Myometrial cell (primary cell): ENCODE data around the gene TNXB. TPM values are rescaled to one million over a fixed set of nuclear protein-coding genes. Genes with fewer than 3 reads are reported as not detected.

Source experiments
- total RNA-seq: library from RNA; depleted of rRNA; stranded (reverse); fragments of >200 nt; gene quantifications from 2 replicates; pipeline ENCODE4 v1.2.3, GENCODE V29; 2015

TNXB gene, protein sequence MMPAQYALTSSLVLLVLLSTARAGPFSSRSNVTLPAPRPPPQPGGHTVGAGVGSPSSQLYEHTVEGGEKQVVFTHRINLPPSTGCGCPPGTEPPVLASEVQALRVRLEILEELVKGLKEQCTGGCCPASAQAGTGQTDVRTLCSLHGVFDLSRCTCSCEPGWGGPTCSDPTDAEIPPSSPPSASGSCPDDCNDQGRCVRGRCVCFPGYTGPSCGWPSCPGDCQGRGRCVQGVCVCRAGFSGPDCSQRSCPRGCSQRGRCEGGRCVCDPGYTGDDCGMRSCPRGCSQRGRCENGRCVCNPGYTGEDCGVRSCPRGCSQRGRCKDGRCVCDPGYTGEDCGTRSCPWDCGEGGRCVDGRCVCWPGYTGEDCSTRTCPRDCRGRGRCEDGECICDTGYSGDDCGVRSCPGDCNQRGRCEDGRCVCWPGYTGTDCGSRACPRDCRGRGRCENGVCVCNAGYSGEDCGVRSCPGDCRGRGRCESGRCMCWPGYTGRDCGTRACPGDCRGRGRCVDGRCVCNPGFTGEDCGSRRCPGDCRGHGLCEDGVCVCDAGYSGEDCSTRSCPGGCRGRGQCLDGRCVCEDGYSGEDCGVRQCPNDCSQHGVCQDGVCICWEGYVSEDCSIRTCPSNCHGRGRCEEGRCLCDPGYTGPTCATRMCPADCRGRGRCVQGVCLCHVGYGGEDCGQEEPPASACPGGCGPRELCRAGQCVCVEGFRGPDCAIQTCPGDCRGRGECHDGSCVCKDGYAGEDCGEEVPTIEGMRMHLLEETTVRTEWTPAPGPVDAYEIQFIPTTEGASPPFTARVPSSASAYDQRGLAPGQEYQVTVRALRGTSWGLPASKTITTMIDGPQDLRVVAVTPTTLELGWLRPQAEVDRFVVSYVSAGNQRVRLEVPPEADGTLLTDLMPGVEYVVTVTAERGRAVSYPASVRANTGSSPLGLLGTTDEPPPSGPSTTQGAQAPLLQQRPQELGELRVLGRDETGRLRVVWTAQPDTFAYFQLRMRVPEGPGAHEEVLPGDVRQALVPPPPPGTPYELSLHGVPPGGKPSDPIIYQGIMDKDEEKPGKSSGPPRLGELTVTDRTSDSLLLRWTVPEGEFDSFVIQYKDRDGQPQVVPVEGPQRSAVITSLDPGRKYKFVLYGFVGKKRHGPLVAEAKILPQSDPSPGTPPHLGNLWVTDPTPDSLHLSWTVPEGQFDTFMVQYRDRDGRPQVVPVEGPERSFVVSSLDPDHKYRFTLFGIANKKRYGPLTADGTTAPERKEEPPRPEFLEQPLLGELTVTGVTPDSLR (N-terminal part only)
- total RNA-seq = 0.29 and 1.4 TPM in 2 replicates

GRCh38 chr6:32109114-32109764 lies at the start of gene TNXB:
TNXB (minus strand) TSS chr6:32109338; CDS start chr6:32098198, 11,140 bp downstream.

DNA sequence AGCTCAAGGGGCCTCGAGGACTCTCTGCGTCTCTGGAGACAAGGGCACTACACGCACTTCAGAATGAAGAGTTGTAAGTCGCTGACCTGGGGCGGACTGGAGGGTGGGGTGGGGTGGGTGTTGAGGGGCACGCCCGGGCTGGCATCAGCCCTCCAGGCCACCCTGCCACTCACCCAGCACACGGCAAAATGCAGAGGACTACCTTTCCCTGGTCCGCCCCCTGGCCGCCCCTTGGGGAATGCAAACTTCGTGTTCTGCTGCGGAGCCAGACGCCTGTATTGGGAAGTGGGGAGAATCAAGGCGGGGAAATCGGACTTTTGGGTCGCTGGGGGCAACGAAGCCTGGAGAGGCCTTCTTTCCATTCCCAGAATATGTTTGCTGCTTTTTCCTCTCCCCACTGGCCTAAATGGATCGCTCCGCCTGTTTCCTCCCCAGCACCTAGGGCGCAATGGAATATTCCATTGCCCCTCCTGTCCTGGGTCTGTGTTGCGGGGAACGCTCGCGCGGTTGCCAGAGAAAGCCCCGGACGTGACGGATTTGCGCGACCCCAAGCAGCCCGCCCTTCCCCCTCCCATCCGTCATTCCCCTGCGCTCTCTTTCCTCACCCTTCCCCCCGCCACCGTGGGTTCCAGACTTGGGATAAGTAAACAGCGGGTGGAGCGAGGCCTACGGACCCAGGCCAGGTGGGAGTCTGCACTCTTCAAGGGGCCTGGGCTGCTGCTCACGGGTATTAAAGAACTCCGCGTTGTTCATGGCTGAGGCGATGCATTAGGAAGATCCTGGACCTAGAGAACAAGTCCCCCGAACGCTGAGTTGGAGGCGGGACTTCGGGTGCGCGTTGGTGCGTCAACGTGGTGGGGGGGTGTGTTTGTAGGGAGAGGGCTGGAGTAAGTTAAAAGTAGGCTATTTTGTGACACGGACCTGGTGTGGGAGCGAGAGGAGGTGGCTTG lies 44.7 kb upstream of the TNXB start, which contains the start of gene PPT2:
TSS of gene PPT2 (plus strand) at position 578 of the 950 bp plus-strand sequence. CDS start 454 bp downstream, outside the sequence.

DNA sequence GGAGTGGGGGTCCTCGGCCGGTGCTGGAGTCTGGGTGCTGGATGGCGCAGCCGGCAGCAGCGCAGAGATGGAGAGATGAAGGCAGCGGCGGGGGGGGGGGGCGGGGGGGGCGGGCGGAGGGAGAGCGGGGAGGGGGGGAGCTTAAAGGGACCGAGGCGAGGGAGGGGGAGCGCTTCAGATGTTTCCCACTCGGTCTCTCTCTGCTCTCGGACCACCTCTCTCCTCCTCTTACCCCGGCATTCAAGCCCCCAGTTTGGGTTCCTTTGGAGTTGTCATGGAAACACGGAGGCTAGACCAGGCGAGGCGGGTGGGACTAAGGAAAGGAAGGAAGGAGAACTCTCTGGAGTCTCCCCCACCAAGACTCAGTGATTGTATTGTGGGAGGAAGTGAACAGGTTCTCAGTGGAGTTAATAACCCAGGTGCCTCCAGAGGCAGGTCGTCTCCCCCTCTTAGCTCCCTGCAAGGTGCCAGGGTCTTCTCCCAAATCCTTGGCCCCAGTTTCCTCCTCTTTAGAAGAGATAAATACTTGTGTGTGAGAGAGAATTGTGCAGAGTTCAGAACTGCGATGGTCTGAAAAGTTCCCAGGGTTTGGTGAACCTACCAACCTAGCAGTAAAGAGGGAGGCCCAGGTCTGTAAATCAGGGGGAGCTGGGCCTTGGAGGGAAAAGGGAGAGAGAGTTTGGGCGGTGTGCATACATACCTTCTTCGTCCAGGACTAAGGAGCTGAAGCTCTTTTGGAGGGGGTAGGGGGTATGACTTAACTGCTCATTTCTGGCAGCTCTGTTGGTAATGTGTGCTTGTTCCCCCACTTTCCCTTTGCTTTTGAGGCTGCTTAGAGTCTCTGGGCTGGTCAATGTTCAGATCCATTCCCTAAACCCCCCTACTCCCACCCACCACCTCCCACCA lies 43.0 kb upstream of the TNXB start, which contains the start of gene PRRT1:
TSS of gene PRRT1 (minus strand) at position 77 of the 906 bp plus-strand sequence. CDS start 112 bp downstream, outside the sequence.

GRCh38 chr6:32127717-32128592 lies 18.8 kb upstream of the TNXB start, which contains the start of gene ATF6B:
ATF6B (minus strand) TSS chr6:32128246; CDS start chr6:32128207, 39 bp downstream.

GRCh38 chr6:32037598-32038524 lies 71.3 kb downstream of the TNXB start, which contains the start of gene CYP21A2:
CYP21A2 (plus strand) TSS chr6:32038415; CDS start chr6:32038423, 8 bp downstream.

GRCh38 chr6:32014547-32014946 lies 94.6 kb downstream of the TNXB start, which contains the start of gene C4B:
C4B (plus strand) TSS chr6:32014795; CDS start chr6:32014846, 51 bp downstream.

Other genes with a start within 250 kb of the TNXB start
- 71.2 and 73.9 TPM in 2 replicates for gene NEU1, start 246.5 kb downstream of the TNXB start, total RNA-seq
- gene SLC44A4, start 230.3 kb downstream of the TNXB start, total RNA-seq = 0.18 TPM in 1 of 2 replicates, not detected in the other
- gene EHMT2, start 211.6 kb downstream of the TNXB start, total RNA-seq = 44.7 and 47.9 TPM in 2 replicates
- gene ZBTB12, start 207.3 kb downstream of the TNXB start, total RNA-seq = 2.0 and 2.3 TPM in 2 replicates
- gene C2, start 181.6 kb downstream of the TNXB start, total RNA-seq = 1.4 and 2.0 TPM in 2 replicates
- gene CFB, start 163.2 kb downstream of the TNXB start, total RNA-seq = 0.86 and 1.6 TPM in 2 replicates
- gene NELFE, start 150.4 kb downstream of the TNXB start, total RNA-seq = 133 and 192 TPM in 2 replicates
- 52.8 and 85.6 TPM in 2 replicates for gene SKIC2, start 150.2 kb downstream of the TNXB start, total RNA-seq
- 12.7 and 16.1 TPM in 2 replicates for gene DXO, start 137.2 kb downstream of the TNXB start, total RNA-seq
- gene C4A, start 127.3 kb downstream of the TNXB start, total RNA-seq = 5.0 and 8.1 TPM in 2 replicates
- gene C4B, start 94.5 kb downstream of the TNXB start, total RNA-seq = 3.7 and 6.6 TPM in 2 replicates
- gene CYP21A2, start 70.9 kb downstream of the TNXB start, total RNA-seq = 1.4 TPM in 1 of 2 replicates, not detected in the other
- 20.4 and 21.3 TPM in 2 replicates for gene ATF6B, start 18.9 kb upstream of the TNXB start, total RNA-seq
- 4.4 and 10.4 TPM in 2 replicates for gene FKBPL, start 20.9 kb upstream of the TNXB start, total RNA-seq
- gene PRRT1, start 42.6 kb upstream of the TNXB start, total RNA-seq = not detected in 2 replicates
- gene PPT2, start 44.8 kb upstream of the TNXB start, total RNA-seq = 13.5 and 21.3 TPM in 2 replicates
- gene EGFL8, start 55.3 kb upstream of the TNXB start, total RNA-seq = 1.2 TPM in 1 of 2 replicates, not detected in the other
- gene AGPAT1, start 66.7 kb upstream of the TNXB start, total RNA-seq = 67.0 and 69.8 TPM in 2 replicates
- gene RNF5, start 69.1 kb upstream of the TNXB start, total RNA-seq = 48.2 and 69.5 TPM in 2 replicates
- gene AGER, start 74.9 kb upstream of the TNXB start, total RNA-seq = 2.3 and 5.5 TPM in 2 replicates
- 34.3 and 34.9 TPM in 2 replicates for gene PBX2, start 80.9 kb upstream of the TNXB start, total RNA-seq
- gene GPSM3, start 83.3 kb upstream of the TNXB start, total RNA-seq = 6.6 and 9.9 TPM in 2 replicates
- gene NOTCH4, start 114.7 kb upstream of the TNXB start, total RNA-seq = 0.58 and 1.4 TPM in 2 replicates